ENCODE results near the gene PLAAT3. TPM values are rescaled to one million over a fixed set of nuclear protein-coding genes. Genes with fewer than 3 reads are reported as not detected.

The PLAAT3 gene
- total and polyA plus RNA-seq, 2 of the 8 experiments (the other 6 are each of a cell fraction or from before 2014, with no cell fraction given): 109 to 190 TPM

DNA sequence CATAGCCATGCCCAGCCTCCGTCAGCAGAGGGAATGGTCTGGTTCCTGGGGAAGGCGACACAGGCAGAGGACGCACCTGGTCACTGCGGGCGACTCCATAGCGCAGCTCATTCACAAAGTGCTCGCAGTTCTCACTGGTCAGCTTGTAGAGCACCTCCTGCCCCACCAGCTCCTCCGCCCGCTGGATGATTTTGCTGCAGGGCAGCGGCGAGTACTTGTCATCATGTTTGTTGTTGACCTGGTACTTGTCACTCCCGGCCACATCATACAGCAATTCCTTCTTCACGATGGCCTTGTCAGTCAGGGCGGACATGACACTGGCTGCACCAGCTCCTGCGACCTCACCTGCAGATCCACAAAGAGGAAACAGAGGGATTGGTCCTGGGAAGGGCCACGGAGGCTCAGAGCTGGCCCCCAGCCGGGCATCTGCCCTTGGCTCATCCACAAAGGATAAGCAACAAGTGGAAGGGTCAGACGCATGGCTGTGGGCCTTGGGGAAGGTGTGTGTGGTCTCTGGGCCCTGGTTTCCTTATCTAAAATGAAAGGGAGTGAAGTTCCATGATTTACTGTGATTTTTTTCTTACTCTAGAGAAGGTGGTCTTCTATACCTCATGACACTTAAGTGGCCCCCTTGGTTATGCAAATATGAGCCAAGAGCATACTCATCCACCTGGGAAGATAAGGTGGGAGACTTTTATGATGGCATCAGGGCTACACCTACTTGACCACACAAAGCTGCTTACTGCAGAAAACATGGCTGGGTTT is 24.0 kb downstream of the PLAAT3 start (continued):
- TF ChIP-seq, protein P1, sequence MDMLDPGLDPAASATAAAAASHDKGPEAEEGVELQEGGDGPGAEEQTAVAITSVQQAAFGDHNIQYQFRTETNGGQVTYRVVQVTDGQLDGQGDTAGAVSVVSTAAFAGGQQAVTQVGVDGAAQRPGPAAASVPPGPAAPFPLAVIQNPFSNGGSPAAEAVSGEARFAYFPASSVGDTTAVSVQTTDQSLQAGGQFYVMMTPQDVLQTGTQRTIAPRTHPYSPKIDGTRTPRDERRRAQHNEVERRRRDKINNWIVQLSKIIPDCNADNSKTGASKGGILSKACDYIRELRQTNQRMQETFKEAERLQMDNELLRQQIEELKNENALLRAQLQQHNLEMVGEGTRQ (IDR thresholded peaks at IDR 0.05; ENCODE audit: low read length): no peak
- no peak for TF ChIP-seq POU5F1 (IDR thresholded peaks at IDR 0.05; ENCODE audit: low read depth, low read length)
